Adrenal gland (tissue), 12 donors: Measurements from ENCODE around the gene UBAC1. TPM values are rescaled to one million over a fixed set of nuclear protein-coding genes. Genes with fewer than 3 reads are reported as not detected.
"Not testable (repeated sequence)": the region's sequence is repeated elsewhere in the genome, so short reads cannot be mapped to it uniquely, and the experiment has no call there.

Source experiments
- DNase-seq, 7 donors: peaks; one replicate each; pipeline ENCODE4 v3.0.0-alpha.2; 2019 to 2020
- H3K27ac ChIP-seq, 5 donors: fragments of 200-600 bp; sonication (generic) in 4 of 5; 1 replicate in 3 of 5; 2 replicates in 2 of 5; pipeline versions ENCODE4 v1.5.1 to v1.8.0; 2016 to 2020; ENCODE audit warnings: mild to moderate bottlenecking in 1 of 5
- H3K27me3 ChIP-seq: fragments of 200-600 bp; 2 replicates; pipeline ENCODE4 v1.8.0; 2021
- H3K36me3 ChIP-seq, 2 donors: fragments of 200-600 bp; replicated peaks in 1 of 2; 1 replicate in 1 of 2; 2 replicates in 1 of 2; pipeline versions ENCODE4 v1.5.1 to v1.8.0; 2018 to 2022
- H3K4me1 ChIP-seq, 2 donors: fragments of 200-600 bp; replicated peaks in 1 of 2; 1 replicate in 1 of 2; 2 replicates in 1 of 2; pipeline versions ENCODE4 v1.5.1 to v1.8.0; 2018 to 2021
- H3K4me3 ChIP-seq, 4 donors: fragments of 200-600 bp; sonication (generic) in 3 of 4; one replicate each; pipeline ENCODE4 v1.5.1; 2016 to 2018
- H3K9me3 ChIP-seq, 3 donors: fragments of 200-600 bp; sonication (generic) in 1 of 3; replicated peaks in 1 of 3; 1 replicate in 2 of 3; 2 replicates in 1 of 3; pipeline versions ENCODE4 v1.5.1 to v1.8.0; 2016 to 2021
- POLR2A ChIP-seq, 2 donors: fragments of 450-650 bp; IDR thresholded peaks; one replicate each; pipeline ENCODE4 v1.6.1; 2017; ENCODE audit warnings: antibody characterized with exemption in 2 of 2, mild to moderate bottlenecking in 2 of 2, moderate library complexity in 1 of 2
- whole genome bisulfite sequencing, 4 donors: extraction: QIAGEN DNeasy Blood & Tissue Kit in 2 of 4; methylation state at CpG; one replicate each; pipeline versions ENCODE4 v1.1.5 to v1.1.7; 2013 to 2017; 5-methylcytosine and 5-hydroxymethylcytosine counted together
- intact Hi-C, 2 donors: fragments of 100-400 bp; cut with DNase I; formaldehyde crosslinking; loops; one replicate each; pipeline versions ENCODE4 v1.14.1 to v1.15.0; 2022 to 2023
- polyA plus RNA-seq, 3 donors: library from polyadenylated mRNA; stranded (reverse); fragments of 200-250 nt in 2 of 3; fragments of 350-450 nt in 1 of 3; fragmentation: Illumina TruSeq in 1 of 3; extraction: RNeasy Lipid Tissue Mini Kit (QIAGEN cat#74804) in 1 of 3; gene quantifications; one replicate each; pipeline ENCODE4 v1.2.3, GENCODE V29; 2013 to 2014
- total RNA-seq, 9 donors: library from RNA; depleted of rRNA in 4 of 9; stranded (reverse); fragments of >200 nt in 4 of 9; fragments of 120-200 nt in 1 of 9; fragmentation: NEBNext Ultra II Directional in 1 of 9; extraction: Animal tissue kit (Norgen Biotek cat#: 25700) in 1 of 9; gene quantifications; one replicate each; pipeline versions ENCODE4 v1.1.0 to v1.2.4, GENCODE V29; 2013 to 2023
- TF ChIP-seq, protein P1 (sequence below), 6 experiments: fragments of 450-650 bp in 4 of 6; fragments of 200-600 bp in 2 of 6; sonication (generic) in 1 of 6; IDR thresholded peaks; 1 replicate in 5 of 6; 2 replicates in 1 of 6; pipeline versions ENCODE4 v1.5.1 to v1.8.0; 2016 to 2021; ENCODE audit warnings: antibody characterized with exemption in 6 of 6, mild to moderate bottlenecking in 2 of 6, moderate library complexity in 1 of 6
- donor health status: healthy with polysubstance abuse.
- donor health status: Bipolar disorder and iron deficiency.
- donor health status: DM: yes; HTN: yes; CAD: no.
- donor health status: DM: no; HTN: no; CAD: no.
- donor health status: DM: no; HTN: no; CAD: no.
- donor health status: DM: yes; HTN: yes; CAD: no.

Gene UBAC1
- total and polyA plus RNA-seq, 12 donors = 20.2 to 63.3 (median 37.9) TPM

DNA sequence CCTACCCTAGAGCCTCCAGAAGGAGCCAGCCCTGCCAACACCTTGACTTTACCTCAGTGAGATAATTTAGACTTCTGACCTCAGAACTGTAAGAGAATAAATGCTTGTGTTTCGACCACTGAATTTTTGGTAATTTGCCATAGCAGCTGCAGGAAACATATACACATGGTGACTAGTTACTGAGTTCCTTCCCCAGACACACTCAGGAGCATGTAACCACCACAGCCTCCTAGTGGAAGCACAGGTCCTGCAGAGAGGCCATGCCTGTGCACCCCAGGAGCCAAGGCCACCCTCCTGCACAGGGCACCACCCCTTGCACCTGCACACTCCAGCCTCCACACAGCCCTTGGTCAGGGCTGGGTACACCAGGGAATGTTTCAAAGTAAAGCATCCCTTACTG, 46.3 kb downstream of the UBAC1 start:
- Histone ChIP-seq H3K4me3 (no peak overlapping the region), H3K27me3 (no peaks in the 10 kb centered on the region), H3K9me3 (peaks cover 0 to 27% (median 0%) of the 10 kb centered on the region in 3 donors), H3K27ac (no peak overlapping the region), H3K36me3 (no peaks in the 10 kb centered on the region), H3K4me1 (peaks cover 0 to 3% of the 10 kb centered on the region in 2 donors)
- 94 to 100% (median 98%) methylated on average over 1 of the region's 1 CpG for WGBS, 4 donors
- no peak for DNase-seq
- intact Hi-C loops = no loop called here
- no peak for TF ChIP-seq POLR2A (IDR thresholded peaks at IDR 0.05)
- TF ChIP-seq, protein P1, sequence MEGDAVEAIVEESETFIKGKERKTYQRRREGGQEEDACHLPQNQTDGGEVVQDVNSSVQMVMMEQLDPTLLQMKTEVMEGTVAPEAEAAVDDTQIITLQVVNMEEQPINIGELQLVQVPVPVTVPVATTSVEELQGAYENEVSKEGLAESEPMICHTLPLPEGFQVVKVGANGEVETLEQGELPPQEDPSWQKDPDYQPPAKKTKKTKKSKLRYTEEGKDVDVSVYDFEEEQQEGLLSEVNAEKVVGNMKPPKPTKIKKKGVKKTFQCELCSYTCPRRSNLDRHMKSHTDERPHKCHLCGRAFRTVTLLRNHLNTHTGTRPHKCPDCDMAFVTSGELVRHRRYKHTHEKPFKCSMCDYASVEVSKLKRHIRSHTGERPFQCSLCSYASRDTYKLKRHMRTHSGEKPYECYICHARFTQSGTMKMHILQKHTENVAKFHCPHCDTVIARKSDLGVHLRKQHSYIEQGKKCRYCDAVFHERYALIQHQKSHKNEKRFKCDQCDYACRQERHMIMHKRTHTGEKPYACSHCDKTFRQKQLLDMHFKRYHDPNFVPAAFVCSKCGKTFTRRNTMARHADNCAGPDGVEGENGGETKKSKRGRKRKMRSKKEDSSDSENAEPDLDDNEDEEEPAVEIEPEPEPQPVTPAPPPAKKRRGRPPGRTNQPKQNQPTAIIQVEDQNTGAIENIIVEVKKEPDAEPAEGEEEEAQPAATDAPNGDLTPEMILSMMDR (IDR thresholded peaks at IDR 0.05) = no peak

DNA sequence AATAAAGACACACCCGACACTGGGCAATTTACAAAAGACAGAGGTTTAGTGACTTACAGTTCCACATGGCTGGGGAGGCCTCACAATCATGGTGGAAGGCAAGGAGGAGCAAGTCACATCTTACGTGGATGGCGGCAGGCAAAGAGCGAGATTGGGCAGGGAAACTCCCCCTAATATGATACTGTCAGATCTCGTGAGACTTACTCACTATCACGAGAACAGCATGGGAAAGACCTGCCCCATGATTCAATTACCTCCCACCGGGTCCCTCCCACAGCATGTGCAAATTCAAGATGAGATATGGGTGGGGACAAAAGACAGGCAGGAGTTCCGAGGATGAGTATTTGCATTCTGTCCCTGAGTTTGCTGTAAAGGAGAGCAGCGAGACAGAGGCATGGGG, 49.9 kb downstream of the UBAC1 start:
- H3K27me3 ChIP-seq, H3K9me3 ChIP-seq, DNase-seq, H3K27ac ChIP-seq, H3K4me3 ChIP-seq, H3K36me3 ChIP-seq, intact Hi-C loops: not testable (repeated sequence)
- peaks cover 8 to 24% of the 10 kb centered on the region in 2 donors for H3K4me1 ChIP-seq
- WGBS, 4 donors = 92 to 96% (median 94%) methylated on average over 9 of the region's 9 CpGs

DNA sequence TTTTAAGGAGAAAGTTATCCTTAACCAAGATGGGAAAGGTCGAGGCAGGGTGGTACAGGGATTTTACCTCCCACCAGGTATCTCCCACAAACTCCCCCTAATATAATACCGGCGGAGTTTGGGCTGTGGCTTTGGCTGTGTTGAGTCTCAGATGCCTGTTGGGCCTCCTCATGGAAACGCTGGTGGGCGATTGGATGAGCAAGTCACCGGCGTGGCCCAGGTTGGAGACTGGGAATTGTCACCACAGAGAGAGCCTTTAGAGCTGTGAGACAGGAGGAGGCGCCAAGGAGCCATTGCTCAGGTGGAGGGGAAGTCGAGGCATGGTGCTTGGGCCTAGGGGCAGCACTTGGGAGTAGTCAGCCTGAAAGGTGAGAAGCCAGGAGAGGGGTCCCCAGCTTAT, 50.4 kb downstream of the UBAC1 start:
- H3K4me1 ChIP-seq = peaks cover 9 to 29% of the 10 kb centered on the region in 2 donors
- H3K27ac ChIP-seq = no peak overlapping the region
- intact Hi-C loops = no loop called here
- H3K9me3 ChIP-seq = no peaks in the 10 kb centered on the region
- H3K27me3 ChIP-seq = no peaks in the 10 kb centered on the region
- 97 to 99% (median 97%) methylated on average over 9 of the region's 9 CpGs for WGBS, 4 donors
- TF ChIP-seq, protein P1 (IDR thresholded peaks at IDR 0.05) = no peak
- no peak for TF ChIP-seq POLR2A (IDR thresholded peaks at IDR 0.05)
- no peak for DNase-seq
- H3K36me3 ChIP-seq = no peaks in the 10 kb centered on the region
- H3K4me3 ChIP-seq = no peak overlapping the region

DNA sequence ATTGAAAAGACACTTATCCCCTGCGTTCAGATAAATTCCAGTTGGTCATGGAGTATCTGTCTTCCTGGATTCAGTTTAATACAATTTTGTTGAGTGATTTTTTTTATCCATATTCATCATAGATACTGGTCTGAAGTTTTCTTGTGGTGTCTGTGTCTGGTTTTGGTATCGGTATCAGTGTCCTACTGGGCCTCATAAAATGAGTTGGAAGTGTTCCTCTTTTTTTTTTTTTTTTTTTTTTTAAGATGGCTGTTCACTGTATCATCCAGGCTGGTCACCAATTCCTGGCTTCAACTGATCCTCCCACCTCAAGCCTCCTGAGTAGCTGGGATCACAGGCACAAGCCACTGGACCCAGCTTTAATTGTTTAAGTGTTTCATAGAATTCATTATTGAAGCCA, 51.0 kb downstream of the UBAC1 start:
- no peaks in the 10 kb centered on the region for H3K27me3 ChIP-seq
- H3K9me3 ChIP-seq = no peaks in the 10 kb centered on the region
- WGBS, 4 donors = 90 to 96% (median 95%) methylated on average over 2 of the region's 2 CpGs
- no peak for DNase-seq
- no peak overlapping the region for H3K4me3 ChIP-seq
- no peak overlapping the region for H3K27ac ChIP-seq
- intact Hi-C loops = no loop called here
- TF ChIP-seq POLR2A (IDR thresholded peaks at IDR 0.05) = no peak
- TF ChIP-seq, protein P1 (IDR thresholded peaks at IDR 0.05) = no peak
- H3K4me1 ChIP-seq = peaks cover 14 to 34% of the 10 kb centered on the region in 2 donors
- no peaks in the 10 kb centered on the region for H3K36me3 ChIP-seq

DNA sequence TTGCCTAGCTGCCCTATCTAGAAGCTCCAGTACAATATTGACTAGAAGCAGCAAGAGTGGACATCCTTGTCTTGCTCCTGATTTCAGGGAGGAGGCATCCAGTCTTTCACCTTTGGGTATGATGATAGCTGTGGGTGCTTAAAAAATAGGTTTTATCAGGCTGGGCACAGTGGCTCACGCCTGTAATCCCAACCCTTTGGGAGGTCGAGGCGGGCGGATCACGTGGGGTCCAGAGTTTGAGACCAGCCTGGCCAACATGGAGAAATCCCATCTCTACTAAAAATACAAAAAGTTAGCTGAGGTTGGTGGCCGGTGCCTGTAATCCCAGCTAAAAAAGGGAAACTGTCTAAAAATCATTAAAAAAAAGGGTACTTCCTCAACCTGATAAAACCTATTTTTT, 51.8 kb downstream of the UBAC1 start:
- TF ChIP-seq, protein P1 (IDR thresholded peaks at IDR 0.05) = no peak
- 87 to 95% (median 92%) methylated on average over 6 of the region's 6 CpGs for WGBS, 4 donors
- DNase-seq = no peak
- no peak overlapping the region for H3K27ac ChIP-seq
- H3K4me3 ChIP-seq = no peak overlapping the region
- H3K27me3 ChIP-seq = no peaks in the 10 kb centered on the region
- H3K4me1 ChIP-seq = peaks cover 23 to 43% of the 10 kb centered on the region in 2 donors
- H3K9me3 ChIP-seq = no peaks in the 10 kb centered on the region
- H3K36me3 ChIP-seq = no peaks in the 10 kb centered on the region
- intact Hi-C loops = no loop called here
